Left colon (tissue), 2 donors: Measurements from ENCODE around the gene C5orf47. TPM values are rescaled to one million over a fixed set of nuclear protein-coding genes. Genes with fewer than 3 reads are reported as not detected.
A peak's percentile ranks its signal among the peaks of the same experiment; 100 is the strongest.
"Not testable (repeated sequence)": the region's sequence is repeated elsewhere in the genome, so short reads cannot be mapped to it uniquely, and the experiment has no call there.

ENCODE experiments used
- ATAC-seq: fragments of 200-7000 bp; cut with Tn5 transposase; one replicate; pipeline ENCODE4 v1.9.1; 2020; ENCODE audit warnings: mild to moderate bottlenecking, moderate library complexity
- DNase-seq, 2 donors: peaks; one replicate each; pipeline ENCODE4 v3.0.0-alpha.2; 2020
- intact Hi-C, 2 donors: fragments of 100-400 bp; cut with DNase I in 1 of 2; cut with micrococcal nuclease in 1 of 2; formaldehyde crosslinking; loops; one replicate each; pipeline versions ENCODE4 v1.11.2 to v1.14.0; 2022; cut with DNase I, micrococcal nuclease
- total RNA-seq, 2 donors: library from RNA; stranded (reverse); fragmentation: NEBNext Ultra II Directional; extraction: Animal tissue kit (Norgen Biotek cat#: 25700); gene quantifications; one replicate each; pipeline ENCODE4 v1.2.1, GENCODE V29; 2021
- donor health status: DM: no; HTN: no; CAD: no.
- donor health status: DM: yes; HTN: yes; CAD: no.

Gene C5orf47
- total RNA-seq, 2 donors from 2014 or later: not detected

DNA sequence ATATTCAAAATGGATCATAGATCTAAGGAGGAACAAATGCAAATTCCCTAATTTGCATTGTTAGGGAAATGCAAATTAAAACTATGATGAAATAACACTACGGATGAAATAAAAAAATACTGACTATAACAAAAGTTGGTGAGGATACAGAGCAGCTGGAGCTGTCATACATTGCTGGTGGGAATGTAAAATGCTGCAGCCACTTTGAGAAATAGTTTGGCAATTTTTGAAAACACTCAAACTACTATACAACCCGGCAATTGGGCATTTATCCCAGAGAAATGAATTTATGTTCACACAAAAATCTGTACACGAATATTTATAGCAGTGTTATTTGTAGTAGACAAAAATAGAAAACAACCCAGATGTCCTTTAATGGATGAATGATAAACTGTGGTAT lies 22.5 kb downstream of the C5orf47 start:
- DNase-seq (no peak), ATAC-seq (no peak)
- intact Hi-C loops: no loop called here

DNA sequence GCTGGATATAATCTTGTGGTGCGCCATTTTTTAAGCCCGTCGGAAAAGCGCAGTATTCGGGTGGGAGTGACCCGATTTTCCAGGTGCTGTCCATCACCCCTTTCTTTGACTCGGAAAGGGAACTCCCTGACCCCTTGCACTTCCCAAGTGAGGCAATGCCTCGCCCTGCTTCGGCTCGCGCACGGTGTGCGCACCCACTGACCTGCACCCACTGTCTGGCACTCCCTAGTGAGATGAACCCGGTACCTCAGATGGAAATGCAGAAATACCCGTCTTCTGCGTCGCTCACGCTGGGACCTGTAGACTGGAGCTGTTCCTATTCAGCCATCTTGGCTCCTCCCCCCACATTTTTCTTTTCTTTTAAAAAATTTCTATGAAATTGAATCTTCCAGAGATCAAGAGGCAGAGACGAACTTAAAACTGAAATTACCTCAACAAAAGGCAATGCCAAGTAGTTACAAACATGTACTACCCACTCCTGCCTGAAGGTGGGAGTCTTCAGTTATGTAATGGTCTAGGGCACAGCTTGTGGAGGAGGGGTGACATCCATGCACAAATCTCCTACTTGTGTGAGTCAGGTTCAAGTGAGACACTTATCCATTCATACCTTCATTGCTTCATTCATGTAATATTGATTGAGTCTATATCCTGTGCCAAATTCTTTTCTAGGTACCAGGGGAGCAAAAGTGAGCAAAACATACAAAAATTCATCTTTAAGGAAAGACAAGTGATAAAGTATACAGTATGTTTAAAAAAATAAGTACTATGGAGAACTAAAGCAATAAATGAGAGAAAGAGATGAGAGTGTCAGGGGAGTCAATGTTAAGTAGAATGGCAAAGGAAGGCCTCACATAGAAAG lies 31.3 kb downstream of the C5orf47 start:
- peak in 1 of 2 donors; percentile 9 for DNase-seq
- intact Hi-C loops: not testable (repeated sequence)
- ATAC-seq: peak; percentile 52

DNA sequence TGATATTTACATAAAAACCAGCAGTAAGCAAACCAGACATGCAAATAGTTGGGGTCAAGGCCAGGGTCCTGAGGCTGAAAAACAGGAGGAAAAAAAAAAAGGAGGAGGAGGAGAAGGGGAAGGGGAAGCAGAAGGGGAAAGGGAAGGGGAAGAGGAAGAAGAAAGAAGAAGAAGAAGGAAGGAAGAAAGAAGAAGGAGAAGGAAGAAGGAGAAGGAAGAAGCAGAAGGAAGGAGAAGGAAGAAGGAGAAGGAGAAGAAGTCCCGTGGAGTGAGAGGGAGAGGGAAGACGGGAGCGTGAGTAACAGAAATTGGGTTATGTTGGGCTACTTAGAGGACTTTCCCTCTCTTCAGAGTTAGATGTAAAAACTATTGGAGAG lies 31.9 kb downstream of the C5orf47 start:
- no peak for DNase-seq
- intact Hi-C loops: no loop called here
- no peak for ATAC-seq

DNA sequence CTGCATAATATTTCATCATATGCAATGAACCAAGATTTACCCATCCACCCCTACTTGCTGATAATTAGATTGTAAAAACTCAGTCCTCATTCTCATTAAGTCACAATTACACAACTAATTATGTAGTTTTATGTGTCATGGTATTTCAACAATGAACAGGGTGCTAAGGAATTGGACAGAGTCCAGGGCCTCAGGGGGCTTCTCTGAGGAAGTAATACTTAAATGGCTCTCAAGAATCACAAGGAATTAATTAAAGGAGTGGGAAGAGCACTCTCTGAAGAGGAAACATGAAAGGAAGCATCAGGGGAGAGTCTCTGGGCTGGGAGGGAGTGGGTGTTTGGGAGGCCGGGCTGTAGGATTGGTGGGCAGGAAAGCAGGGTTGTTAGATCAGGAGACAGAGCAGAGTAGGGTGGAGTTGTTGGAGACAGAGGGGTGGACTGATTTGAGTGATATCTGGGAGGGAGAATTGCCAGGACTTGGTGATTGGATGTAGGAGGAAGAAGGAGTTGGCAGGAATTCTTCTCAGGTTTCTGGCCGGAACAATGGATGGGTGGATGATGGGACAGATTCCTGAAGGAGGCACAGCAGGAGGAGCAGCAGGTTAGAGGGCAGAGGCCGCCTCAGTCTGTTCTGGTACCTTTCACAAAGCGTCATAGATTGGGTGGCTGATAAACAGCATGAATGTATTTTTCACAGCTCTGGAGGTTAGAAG lies 33.6 kb downstream of the C5orf47 start:
- no peak for DNase-seq

DNA sequence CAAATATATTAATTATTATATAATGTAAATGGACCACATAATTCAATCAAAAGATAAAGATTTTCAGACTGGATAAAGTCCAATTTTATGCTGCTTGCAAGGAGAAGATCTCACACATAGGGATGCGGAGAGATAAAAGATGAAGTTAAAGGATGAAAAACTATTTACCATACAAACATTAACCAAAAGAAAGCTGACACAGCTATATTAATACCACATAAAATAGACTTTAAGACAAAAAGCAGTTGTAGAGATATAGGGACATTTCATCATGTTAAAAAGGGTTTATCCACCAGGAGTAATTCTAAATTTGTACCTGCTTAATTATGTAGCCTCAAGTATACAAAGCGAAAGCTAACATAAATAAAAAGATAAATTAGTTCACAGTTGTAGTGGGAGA lies 41.3 kb downstream of the C5orf47 start:
- no peak for DNase-seq
- no peak for ATAC-seq
- intact Hi-C loops: no loop called here

More for the DNA sequence above, 33.6 kb downstream of the C5orf47 start:
- intact Hi-C loops: no loop called here
- ATAC-seq: no peak

DNA sequence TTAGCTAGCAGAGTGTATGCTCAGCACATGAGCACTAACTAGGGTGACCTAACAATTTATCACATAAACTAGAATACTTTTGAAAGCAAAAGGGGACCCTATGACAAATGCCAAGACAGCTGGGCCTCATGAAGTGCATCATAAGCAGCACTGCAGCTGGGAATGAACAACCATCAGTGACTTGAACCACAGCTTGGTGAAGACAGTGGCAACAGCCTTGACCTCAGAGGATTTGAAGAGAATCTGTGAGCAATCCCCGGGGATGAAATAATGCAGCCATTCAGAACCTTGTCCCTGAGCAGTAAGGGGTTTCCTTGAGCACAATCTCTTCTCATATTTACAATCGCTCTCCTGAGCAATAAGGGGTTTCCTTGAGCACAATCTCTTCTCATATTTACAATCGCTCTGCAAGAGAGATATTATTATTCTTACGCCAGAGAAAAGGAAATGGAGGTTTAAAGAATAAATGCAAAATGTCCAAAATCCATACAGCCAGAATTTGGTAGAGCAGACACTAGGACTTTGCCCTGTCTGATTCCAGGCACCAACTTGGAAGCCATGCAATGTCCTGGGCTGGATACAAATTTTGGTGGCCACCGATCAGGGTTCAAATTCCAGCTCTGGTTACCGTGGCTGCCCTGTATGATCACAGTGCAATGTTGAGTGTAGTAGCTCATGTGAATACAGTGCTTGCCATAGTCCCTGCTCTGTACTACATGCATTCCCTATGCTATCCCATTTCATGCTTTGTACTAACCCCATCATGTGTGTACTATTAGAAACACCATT lies 55.7 kb downstream of the C5orf47 start:
- ATAC-seq: no peak
- intact Hi-C loops: loop anchor here in 1 of 2 donors (10.0 kb wide), 1 partner anchor 270 kb away; no protein-coding TSS in a partner anchor

DNA sequence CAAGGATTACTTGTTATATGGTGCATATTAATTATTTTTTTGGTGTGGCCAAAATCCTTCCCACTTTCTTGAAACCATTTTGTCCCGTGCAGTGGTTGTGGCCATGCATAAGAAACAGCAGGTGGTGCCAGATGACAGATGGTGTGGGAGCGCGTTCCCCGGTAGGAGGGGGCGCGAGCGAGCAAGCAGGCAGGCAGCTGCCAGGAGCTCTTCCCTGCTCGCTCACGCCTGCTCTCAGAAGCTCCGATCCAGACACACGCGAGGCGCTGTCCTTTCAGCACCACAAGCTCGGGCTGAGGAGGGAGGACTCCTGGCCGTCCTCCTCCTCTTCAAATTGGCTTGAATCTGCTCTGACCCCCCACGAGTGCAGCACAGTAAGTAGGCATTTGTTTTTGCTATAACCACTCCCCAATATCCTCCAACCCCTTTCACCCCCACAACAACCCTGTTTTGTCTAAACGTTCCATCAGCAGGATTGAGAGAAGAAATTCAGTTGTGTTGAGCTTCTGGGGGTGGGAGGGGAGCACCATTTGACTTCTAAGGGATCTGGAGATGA lies 56.6 kb downstream of the C5orf47 start, which contains the start of gene NSG2:
TSS of gene NSG2 (plus strand) at position 237 of the 556 bp plus-strand sequence. CDS start 1,050 bp downstream, outside the sequence.
- intact Hi-C loops: loop anchor here in 1 of 2 donors (10.0 kb wide), 1 partner anchor 269 kb away; no protein-coding TSS in a partner anchor
- ATAC-seq: peak; percentile 96

More for the DNA sequence above, 55.7 kb downstream of the C5orf47 start:
- no peak for DNase-seq

DNA sequence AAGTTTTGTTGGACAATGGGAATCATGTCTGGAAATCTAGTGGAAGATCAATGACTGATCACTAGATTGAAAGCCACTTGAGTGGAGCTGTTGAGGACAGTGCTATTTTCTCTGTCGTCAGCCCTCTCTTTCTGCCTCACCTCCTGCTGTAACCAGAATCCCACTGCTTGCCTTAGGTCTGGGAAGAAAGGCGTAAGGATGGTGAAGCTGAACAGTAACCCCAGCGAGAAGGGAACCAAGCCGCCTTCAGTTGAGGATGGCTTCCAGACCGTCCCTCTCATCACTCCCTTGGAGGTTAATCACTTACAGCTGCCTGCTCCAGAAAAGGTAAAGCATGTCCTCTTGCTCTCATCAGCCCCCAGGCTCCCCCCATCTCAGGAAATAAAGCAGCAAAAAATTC lies 57.6 kb downstream of the C5orf47 start:
- intact Hi-C loops: loop anchor here in 1 of 2 donors (10.0 kb wide), 1 partner anchor 268 kb away; no protein-coding TSS in a partner anchor

More for the DNA sequence above, 56.6 kb downstream of the C5orf47 start, which contains the start of gene NSG2:
- DNase-seq: peak; percentile 62 to 74

DNA sequence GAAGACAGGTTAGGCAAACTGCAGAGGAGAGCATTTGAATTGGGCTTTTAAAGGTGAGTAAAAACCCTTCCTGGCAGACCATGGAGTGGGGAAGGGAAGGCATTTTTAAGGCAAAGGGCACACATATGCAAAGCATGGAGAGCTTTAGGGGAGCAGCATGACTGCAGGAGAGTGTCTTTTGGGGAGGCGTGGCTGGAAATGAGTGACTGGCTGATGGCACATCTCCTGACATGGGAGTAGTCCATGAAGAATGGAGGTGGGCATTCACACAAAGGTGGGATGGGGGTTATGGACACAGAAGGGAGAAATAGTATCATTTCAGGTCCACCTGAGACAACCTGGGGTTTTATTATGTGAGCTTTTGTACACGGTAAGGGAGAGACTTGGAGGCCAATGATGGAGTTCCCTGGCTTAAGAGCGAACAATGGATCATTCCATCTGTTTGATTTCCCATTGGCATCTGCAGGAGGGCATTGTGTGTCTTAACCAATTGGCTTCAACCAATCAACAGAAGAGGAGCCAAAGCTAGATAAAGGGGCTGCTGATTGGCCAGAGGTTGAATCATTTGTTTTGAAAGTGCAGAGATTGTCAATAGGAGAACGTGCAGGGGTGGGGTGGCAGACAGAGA lies 58.6 kb downstream of the C5orf47 start:
- no peak for DNase-seq
- intact Hi-C loops: loop anchor here in 1 of 2 donors (10.0 kb wide), 1 partner anchor 267 kb away; no protein-coding TSS in a partner anchor
- ATAC-seq: no peak

More for the DNA sequence above, 57.6 kb downstream of the C5orf47 start:
- DNase-seq (no peak), ATAC-seq (no peak)

DNA sequence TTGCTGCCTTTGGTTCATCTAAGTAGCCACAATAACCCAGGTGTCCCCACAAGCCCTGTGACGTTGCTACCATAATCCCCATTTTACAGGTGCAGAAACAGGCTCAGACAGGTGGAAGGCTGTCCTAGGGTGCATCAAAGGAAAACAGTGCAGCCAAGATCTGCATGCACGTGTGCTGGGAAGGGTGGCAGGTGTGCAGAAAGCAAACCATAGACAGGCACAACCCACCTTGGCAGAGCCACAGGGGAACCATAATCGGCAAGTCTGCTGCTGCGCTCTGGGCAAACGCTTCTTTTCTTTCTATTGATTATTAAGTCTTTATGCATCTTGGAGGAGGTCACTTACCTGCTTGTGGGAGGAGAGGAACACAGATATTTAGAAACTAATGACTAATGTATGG lies 63.7 kb downstream of the C5orf47 start:
- intact Hi-C loops: no loop called here
- DNase-seq (no peak), ATAC-seq (no peak)

DNA sequence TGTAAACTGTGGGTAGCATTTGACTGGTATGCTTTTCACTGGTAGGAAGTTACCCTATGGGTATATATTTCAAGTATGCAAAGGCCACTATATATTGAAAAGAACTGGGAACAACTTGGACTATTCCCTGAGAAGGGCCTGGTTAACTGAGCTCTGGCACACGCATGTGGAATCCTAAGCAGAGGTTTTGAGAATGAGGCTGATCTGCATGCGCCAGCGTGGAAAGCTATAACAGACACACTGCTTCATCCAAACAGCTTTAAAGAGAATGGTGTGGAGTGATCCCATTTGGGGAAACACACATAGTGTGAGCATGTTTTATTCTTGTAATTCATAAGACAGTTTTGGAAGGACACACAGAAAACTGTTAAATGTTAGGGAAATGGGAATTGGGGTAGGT lies 64.9 kb downstream of the C5orf47 start:
- DNase-seq (no peak), ATAC-seq (no peak)
- intact Hi-C loops: no loop called here

Other genes starting within 250 kb of the C5orf47 start
- 10 to 100 TPM; 42.1 to 42.8 TPM for gene CPEB4, start 100.8 kb upstream of the C5orf47 start, total RNA-seq
- 1 to 10 TPM in 1 of 2 donors, under 1 TPM in 1; 0.95 to 1.4 TPM for gene NSG2, start 56.5 kb downstream of the C5orf47 start, total RNA-seq